ENCODE data around the gene ATRIP. TPM values are rescaled to one million over a fixed set of nuclear protein-coding genes. Genes with fewer than 3 reads are reported as not detected.

Gene ATRIP
- total and polyA plus RNA-seq, 2 of the 8 experiments (the other 6 are each of a cell fraction or from before 2014, with no cell fraction given), result 18.5 to 20.2 TPM

DNA sequence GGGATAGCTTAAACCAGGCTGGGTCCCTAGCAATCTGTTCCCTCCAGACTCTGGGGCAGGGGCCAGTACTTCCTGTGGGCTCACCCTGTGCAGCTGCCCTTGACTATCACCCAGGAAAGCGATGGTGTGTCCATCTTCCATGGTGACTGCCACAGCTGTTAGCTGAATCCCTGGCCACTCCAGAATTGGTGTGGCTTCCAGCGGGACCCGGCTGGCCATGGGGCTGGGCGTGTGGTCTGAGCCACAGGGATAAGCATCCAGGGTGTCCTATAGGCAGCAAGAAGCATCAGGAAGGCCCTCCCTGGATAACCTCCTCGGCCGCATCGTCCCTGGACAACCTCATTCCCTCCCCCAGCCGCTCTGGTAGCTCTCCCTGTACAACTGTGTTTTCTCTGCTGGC, 23.9 kb upstream of the ATRIP start:
- H3K14ac ChIP-seq (ENCODE audit: insufficient read length), result no peak overlapping the region
- TF ChIP-seq CEBPB (IDR thresholded peaks at IDR 0.05; ENCODE audit: low read depth, low read length) (no peak), HDAC6 (IDR thresholded peaks at IDR 0.05; ENCODE audit: low read depth, low read length) (no peak), TAF7 (optimal IDR thresholded peaks at IDR 0.05; ENCODE audit: borderline replicate concordance, low read depth, low read length) (no peak), POLR2A (IDR thresholded peaks at IDR 0.05; ENCODE audit: control extremely low read depth in 1 of 2, low read depth in 2 of 2, low read length in 2 of 2) (peak in 1 of 2 experiments; percentile 27; a peak in 1 of 3 replicates)
- WGBS, 2 experiments (ENCODE audit: extremely low coverage in 1 of 2, insufficient coverage in 1 of 2, insufficient read length in 1 of 2, insufficient replicate concordance in 2 of 2, low coverage in 1 of 2, low lambda C conversion rate in 2 of 2, missing lambda C conversion rate in 1 of 2), result 89% methylated on average over 8 of the region's 8 CpGs; no CpG with 5 or more reads in 1 of the 2 experiments

More for the DNA sequence above, 23.9 kb upstream of the ATRIP start:
- Histone ChIP-seq H3K23me2 (ENCODE audit: low read depth, low read length) (peaks cover 6% of the 10 kb centered on the region; the same call in 1 of the 2 replicates), H2BK120ac (replicated peaks; ENCODE audit: low read depth, low read length) (no peak overlapping the region), H2AK5ac (ENCODE audit: low read depth, low read length) (no peak overlapping the region), H2BK12ac (ENCODE audit: low read depth, low read length) (no peak overlapping the region), H3K9me3 (ENCODE audit: insufficient read depth in 2 of 2, low read depth in 1 of 2, low read length in 1 of 2) (no peaks in the 10 kb centered on the region), H3K79me2 (ENCODE audit: control insufficient read depth in 1 of 2, insufficient read depth in 2 of 2, low read length in 2 of 2) (peaks cover 25 to 58% of the 10 kb centered on the region in 2 experiments), H4K91ac (replicated peaks; ENCODE audit: insufficient read length, low read length) (no peak overlapping the region), H3K23ac (ENCODE audit: insufficient read length) (no peak overlapping the region), H2AFZ (ENCODE audit: low read length) (no peak overlapping the region), H4K8ac (ENCODE audit: extremely low read depth, insufficient read depth, low read length) (no peak overlapping the region), H2BK20ac (ENCODE audit: low read length) (no peak overlapping the region), H3K56ac (replicated peaks; ENCODE audit: insufficient read length, low read depth, low read length) (no peak overlapping the region), H3K79me1 (ENCODE audit: low read depth, low read length) (peaks cover 42% of the 10 kb centered on the region), H3K18ac (ENCODE audit: extremely low read depth, low read length) (no peak overlapping the region), H3K27me3 (replicated peaks in 1 of 4; ENCODE audit: control insufficient read depth in 3 of 4, extremely low read depth in 1 of 4, insufficient read depth in 3 of 4, low read length in 3 of 4) (no peaks in the 10 kb centered on the region), H3K4ac (replicated peaks; ENCODE audit: insufficient read length, low read depth, low read length) (no peak overlapping the region), H3K4me3 (ENCODE audit: extremely low read depth in 1 of 4, insufficient read depth in 2 of 4, low read depth in 3 of 4, low read length in 4 of 4) (no peak overlapping the region), H2BK5ac (ENCODE audit: low read depth, low read length) (no peak overlapping the region), H3K27ac (ENCODE audit: low read depth, low read length) (no peak overlapping the region), H3K4me2 (ENCODE audit: insufficient read depth in 1 of 2, low read depth in 2 of 2, low read length in 2 of 2) (no peak overlapping the region), H2BK15ac (ENCODE audit: low read length) (no peak overlapping the region), H4K20me1 (replicated peaks in 1 of 2; ENCODE audit: control insufficient read depth in 1 of 2, insufficient read depth in 2 of 2, low read length in 2 of 2) (peaks cover 28 to 53% of the 10 kb centered on the region in 2 experiments), H3K36me3 (ENCODE audit: control insufficient read depth in 2 of 4, insufficient read depth in 4 of 4, low read length in 3 of 4) (peaks cover 24 to 34% (median 26%) of the 10 kb centered on the region in 4 experiments; a peak in 7 of 8 replicates), H3K4me1 (replicated peaks in 1 of 4; ENCODE audit: control insufficient read depth in 3 of 4, insufficient read depth in 4 of 4, low read length in 3 of 4) (peaks cover under 1 to 25% (median 8%) of the 10 kb centered on the region in 4 experiments), H3K9ac (replicated peaks in 1 of 4; ENCODE audit: extremely low read depth in 1 of 4, low read depth in 3 of 4, low read length in 3 of 4) (no peak overlapping the region), H4K5ac (ENCODE audit: insufficient read length, low read depth, low read length) (no peak overlapping the region)
- CTCF ChIA-PET (ENCODE audit: partially characterized antibody), result interaction anchor here (0.6 to 6.9 kb wide), 17 partner anchors 8 to 1267 kb away, joined by 3 to 95 read pairs (median 4); partner anchors contain the start of genes CCDC51, MST1 and RNF123
- DNase-seq (ENCODE audit: low read depth in 1 of 2, low spot score in 2 of 2), result no peak
- POLR2A ChIA-PET (ENCODE audit: partially characterized antibody), result interaction anchor here (0.6 to 31.5 kb wide), 6 partner anchors 8 to 179 kb away, joined by 3 to 650 read pairs (median 46); partner anchors contain the start of genes ATRIP, CCDC51 and TMA7
- FAIRE-seq, result no peak

Data from H1 (cell line).